Testis (tissue), 2 donors: ENCODE measurements around the gene ZNF620.

Experiments used
- POLR2A ChIP-seq: fragments of 450-650 bp; IDR thresholded peaks from one replicate; pipeline ENCODE4 v1.6.1; 2017; ENCODE audit warnings: antibody characterized with exemption, mild to moderate bottlenecking, moderate library complexity
- TF ChIP-seq, protein P1 (sequence below), 3 experiments: fragments of 450-650 bp in 2 of 3; fragments of 200-600 bp in 1 of 3; sonication (generic) in 1 of 3; IDR thresholded peaks; one replicate each; pipeline ENCODE4 v1.5.1; 2016 to 2019; ENCODE audit warnings: antibody characterized with exemption in 3 of 3, mild to moderate bottlenecking in 2 of 3, moderate library complexity in 1 of 3

DNA sequence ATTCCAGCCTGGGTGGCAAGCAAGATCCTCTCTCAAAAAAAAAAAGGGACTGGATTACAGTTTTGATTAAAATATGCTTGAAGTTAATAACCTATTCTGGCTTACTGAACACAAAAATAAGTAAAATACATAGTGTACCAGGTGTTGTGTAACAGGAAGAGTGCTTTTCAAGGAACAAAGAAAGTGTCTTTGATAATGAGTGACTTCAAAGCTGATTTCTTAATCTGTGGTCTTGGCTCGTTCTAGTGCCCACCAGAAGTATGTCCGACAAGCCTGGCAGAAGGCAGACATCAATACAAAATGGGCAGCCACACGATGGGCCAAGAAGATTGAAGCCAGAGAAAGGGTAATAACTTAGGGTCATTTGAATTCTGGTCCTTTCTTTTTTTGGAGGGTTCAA is 44.7 kb upstream of the ZNF620 start:
- TF ChIP-seq, protein P1, sequence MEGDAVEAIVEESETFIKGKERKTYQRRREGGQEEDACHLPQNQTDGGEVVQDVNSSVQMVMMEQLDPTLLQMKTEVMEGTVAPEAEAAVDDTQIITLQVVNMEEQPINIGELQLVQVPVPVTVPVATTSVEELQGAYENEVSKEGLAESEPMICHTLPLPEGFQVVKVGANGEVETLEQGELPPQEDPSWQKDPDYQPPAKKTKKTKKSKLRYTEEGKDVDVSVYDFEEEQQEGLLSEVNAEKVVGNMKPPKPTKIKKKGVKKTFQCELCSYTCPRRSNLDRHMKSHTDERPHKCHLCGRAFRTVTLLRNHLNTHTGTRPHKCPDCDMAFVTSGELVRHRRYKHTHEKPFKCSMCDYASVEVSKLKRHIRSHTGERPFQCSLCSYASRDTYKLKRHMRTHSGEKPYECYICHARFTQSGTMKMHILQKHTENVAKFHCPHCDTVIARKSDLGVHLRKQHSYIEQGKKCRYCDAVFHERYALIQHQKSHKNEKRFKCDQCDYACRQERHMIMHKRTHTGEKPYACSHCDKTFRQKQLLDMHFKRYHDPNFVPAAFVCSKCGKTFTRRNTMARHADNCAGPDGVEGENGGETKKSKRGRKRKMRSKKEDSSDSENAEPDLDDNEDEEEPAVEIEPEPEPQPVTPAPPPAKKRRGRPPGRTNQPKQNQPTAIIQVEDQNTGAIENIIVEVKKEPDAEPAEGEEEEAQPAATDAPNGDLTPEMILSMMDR (IDR thresholded peaks at IDR 0.05) = no peak
- TF ChIP-seq POLR2A = no peak
